Stimulated activated CD8-positive, alpha-beta memory T cell treated with anti-CD3 and anti-CD28 coated beads, Interleukin-7, amount 100 ng/mL, for 48 hours (primary cell): ENCODE results near the gene CYSRT1.

ENCODE experiments used
- DNase-seq, 2 donors: peaks; one replicate each; pipeline ENCODE4 v3.0.0-alpha.2; 2020; ENCODE audit warnings: low read depth in 1 of 2; ENCODE audit errors: extremely low read depth in 1 of 2

Gene CYSRT1

DNA sequence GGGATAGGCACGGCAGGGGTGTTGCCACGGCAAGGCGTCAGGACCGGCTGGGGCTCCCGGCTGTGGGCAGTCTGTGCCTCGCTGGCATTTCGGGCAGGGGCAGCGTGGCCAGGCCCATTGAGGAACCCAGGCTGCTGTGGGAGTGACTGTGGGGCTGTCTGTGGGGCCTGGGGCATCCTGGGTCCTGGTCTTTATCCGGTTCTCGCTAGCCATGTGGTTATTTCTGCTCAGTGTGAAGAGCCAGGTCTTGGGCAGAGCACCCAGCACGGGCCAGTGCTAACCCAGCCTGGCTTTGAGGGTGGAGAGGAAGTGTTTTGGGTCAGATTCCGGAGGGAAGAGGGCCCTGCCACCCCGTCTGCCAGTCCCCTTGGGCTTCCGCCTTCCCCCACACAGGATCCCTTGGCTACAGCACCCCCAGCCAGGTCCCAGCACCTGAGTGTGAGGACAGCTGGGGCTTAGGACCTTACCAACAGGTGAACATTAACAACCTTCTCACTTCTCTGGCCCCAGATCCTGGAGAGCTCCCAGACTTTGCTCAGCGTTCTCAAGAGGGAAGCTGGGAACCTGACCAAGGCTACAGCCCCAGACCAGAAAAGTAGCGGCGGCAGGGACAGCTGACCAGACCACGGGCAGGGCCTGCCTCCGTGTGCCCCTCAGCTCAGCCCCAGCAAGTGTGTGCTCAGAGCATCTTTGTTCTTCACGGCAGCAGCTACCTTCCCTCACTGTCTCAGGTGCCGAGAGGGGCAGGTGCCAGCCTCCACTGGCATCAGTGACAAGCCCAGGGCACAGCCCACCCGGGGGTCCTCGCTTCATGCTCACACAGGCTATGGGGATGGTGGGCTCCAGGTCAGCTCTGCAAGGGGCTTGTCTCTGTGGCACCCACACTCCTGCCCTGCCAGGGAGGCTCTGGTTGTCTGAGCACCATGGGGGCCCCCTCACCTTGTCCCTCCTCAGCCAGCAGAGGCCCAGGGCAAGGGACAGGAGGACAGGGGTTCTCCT, 35.4 kb upstream of the CYSRT1 start:
- DNase-seq = no peak

DNA sequence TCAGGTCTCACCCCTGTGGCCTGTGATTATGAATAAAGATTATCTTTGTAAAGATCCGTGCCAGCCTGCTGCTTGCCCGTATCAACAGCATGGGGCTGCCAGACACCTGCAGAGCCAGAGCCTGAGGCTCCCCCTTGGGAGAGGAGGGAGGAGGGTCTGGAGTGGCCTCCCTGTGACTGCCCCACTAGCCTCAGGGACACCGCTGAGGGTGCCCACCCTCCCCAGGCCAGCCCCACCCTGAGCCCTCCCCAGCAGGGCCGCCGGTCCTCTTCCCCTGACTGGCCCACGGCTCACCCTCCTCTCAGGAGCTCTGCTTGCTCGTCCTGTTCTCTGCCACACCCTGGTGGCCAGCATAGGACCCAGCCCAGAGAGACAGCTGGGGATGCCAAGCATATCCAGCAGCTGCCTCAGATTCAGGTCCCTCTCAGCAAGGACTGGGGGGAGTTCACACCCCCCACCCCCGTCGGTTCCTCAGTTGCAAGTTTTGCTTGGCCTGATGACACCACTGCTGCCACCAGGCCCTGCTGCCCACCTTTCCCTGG, 34.6 kb upstream of the CYSRT1 start:
- no peak for DNase-seq

DNA sequence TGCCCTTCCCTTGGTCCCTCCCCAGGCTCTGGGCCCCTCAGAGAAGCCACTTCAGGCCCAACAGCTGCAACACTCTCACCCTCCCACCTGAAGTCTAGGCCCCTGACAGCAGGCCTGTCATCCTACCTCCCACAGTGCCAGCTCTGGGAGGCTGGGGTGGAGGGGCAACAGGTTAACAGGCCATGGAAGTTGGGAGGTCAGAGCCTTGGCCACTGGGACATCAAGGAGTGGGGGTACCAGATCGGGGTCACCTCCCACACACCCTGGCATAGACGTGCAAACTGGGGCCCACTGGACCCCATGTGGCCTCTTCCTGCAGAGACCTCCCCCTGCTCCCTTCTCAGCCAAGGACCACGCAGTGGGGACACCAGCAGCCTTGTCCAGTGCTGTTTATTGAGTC, 33.7 kb upstream of the CYSRT1 start:
- DNase-seq = no peak

DNA sequence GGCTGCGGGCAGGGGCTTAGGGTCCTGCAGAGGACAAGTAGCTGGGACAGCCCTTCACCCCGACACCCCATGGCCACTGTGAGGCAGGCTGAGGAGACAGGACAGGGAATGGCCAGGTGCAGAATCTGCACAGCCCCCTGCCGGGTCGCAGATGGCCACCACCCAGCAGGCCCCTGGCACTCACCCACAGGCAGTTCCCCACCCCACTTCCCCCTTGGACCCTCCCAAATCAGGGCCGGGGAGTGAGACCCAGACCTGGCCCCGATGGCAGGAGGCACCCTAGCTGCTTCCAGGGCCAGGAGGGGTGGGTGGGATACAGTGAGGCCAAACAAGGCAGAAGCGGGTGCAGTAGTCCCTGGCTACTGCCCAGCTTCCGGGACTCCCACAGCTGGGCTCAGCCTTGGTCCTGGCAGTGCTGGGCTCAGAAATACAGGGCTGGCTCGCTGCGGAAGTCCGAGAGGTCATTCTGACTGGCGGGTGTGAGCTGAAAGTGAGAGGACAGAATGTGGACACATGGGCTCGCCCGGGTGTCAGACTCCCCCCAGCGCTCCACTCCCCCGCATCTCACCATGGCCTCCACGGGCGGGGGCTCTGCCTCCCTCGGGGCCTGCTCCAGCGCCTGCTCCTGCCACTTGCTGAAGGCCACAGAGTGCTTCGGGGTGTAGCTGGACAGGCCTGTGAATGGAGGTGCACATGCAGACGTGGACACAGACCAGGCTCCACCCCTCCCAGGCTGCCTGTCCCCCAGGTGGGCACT, 33.1 kb upstream of the CYSRT1 start:
- no peak for DNase-seq

DNA sequence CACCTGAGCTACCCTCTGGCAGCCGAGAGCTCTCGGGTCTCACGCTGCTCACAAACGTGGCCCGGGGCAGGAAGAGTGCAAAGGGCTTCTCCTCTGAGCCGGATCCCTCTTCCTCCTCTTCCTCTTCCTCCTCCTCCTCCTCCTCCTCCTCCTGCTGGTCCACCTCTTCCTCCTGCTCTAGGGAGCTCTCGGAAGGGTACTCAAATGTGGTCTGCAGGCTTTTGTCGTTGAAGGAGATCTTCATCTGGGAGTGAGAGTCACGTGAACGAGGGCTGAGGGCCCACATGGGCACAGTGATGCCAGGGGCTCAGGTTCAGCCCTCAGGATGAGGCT, 32.6 kb upstream of the CYSRT1 start:
- no peak for DNase-seq

DNA sequence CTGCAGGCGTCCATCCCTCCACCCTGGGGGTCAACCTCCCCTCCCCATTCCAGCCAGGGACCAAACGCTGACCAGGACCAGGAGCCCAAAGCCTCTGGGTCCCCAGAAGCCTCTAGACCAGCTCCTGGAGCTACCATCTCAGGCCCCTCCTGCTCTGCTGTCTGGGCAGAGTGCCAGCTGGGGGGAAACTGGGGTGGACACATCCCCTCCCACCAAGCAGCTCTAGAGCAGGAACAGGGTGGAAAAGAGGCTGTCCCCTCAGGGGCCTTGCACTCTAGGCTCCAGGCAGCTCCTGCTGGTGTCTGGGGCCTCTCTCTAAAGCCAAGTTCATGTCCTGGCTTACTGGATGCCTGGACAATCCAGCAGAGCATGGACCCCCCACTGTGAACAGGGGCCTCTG, 32.1 kb upstream of the CYSRT1 start:
- DNase-seq = no peak

DNA sequence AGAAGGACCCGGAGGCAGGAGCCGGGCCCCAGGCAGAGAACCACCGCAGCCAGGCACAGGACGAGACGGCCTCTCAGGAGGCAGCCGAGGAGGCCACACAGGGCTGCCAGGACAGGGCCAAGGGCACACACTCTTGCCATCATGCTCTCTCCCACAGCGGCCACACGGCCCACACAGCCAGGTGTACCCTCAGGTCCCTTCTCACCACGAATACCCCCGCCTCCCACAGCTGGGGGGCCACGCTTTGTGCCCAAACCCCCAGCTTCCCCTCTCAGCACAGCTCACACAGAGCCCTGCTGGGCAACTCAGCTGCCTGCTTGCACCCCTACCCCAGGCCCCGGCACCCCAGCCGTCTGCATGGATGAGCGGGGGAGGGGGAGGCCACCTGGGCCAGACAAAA, 31.2 kb upstream of the CYSRT1 start:
- DNase-seq = no peak

DNA sequence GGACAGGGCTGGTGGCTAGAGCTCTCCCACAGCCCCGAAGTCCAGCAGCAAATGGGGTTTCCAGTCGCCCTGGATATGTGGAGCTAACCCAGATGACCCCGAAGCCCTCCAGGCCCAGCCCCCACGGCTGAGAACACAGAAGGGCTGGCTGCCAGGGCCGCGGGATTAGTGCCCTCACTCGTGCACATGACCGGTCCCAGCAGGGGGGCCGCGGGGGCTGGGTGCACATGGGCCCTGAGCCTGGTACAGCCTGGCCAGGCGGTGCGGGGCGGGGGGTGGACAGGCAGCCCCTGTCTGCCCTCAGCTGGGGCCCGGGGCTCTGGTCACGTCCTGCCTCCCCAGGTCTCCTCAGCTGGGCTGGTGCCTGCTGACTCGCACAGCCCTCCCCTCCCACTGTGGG, 30.6 kb upstream of the CYSRT1 start:
- no peak for DNase-seq

DNA sequence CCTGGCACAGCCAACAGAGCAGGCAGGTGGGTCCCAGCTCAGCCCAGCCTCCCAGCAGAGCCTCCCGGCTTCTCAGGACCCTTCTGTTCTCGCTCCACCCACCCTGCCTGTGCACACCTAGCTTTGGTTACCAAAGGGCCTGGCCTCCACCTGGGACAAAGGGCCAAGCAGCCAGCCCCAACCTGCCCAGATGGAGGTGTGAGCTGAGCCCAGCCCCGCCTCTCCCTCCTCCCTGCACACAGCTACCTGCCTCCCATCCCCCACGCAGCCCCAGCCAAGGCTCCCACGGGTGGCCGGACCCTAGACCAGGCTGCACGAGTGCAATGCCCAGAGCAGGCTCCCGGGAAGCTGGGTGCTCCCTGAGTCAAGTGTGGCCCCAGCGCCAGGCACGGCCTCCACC, 30.1 kb upstream of the CYSRT1 start:
- no peak for DNase-seq

DNA sequence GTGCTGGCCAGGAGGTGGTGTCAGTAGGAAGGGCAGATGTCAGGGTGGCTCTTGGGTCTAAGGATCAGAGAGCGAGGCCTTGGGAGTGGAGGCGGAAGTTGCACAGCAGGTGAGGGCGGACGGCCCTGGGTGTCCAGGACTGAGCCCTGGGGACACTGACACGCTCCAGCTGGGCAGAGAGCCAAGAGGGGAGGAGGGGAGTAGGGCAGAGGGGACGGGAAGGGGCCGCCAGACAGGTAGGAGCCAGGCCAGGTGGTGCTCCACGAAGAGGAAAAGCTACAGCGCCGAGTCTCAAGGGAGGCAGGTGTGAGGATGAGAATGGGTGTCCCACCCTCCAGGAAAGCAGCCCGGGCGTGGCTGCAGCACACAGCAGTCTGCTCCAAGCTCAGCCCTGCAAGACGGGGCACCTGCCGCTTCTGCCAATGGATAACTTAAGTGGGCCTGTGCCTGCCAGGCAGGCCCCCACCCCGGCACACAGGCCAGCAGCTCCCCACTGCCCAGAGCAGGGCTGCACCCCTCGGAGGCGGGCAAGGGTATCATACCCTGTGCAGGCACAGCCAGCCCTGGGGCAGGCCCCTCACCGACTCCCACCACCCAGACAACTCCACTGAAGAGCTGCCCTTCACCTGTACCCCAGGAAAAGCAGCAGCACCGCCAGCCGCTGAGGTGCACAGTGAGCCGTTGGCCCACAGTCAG, 29.3 kb upstream of the CYSRT1 start:
- DNase-seq = no peak

DNA sequence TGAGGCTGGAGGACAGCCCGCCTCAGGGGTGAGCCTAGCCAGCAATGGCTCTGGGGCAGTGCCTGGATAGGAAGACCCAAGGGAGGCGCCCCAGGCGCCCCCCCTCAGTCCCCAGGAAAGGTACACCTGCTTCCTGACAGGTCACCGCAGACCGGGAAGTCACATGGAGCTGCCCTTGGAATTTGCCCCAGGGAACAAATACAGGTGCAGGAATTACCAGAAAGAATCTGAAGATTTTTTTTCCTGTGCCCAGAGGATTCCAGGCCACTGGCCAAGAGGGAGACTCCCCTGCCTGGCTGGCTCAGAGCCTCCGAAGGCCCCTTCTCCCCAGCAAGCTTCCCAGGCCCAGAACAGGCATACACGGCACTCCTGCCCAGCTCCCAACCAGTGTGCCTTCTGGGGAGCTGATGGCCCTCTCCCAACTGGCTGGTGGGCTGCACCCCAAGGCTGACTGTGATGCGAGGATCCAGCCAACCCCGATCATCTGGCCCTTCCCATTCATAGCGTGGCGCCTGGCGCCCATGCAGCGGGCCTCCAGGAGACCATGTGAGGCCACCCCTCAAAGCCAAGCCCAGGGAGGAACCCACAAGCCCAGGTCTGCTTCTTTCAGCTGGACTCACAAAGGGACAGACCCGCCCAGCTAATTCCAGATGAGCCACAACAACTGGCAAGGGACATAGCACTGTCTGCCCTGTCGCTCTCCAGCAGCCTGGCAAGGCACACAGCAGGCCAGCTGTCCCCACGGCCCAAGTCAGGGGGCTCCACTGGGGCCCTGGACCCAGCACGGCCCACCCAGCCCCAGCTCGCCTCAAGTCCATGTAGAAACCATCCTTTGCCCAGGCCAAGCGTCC, 26.7 kb upstream of the CYSRT1 start:
- no peak for DNase-seq

DNA sequence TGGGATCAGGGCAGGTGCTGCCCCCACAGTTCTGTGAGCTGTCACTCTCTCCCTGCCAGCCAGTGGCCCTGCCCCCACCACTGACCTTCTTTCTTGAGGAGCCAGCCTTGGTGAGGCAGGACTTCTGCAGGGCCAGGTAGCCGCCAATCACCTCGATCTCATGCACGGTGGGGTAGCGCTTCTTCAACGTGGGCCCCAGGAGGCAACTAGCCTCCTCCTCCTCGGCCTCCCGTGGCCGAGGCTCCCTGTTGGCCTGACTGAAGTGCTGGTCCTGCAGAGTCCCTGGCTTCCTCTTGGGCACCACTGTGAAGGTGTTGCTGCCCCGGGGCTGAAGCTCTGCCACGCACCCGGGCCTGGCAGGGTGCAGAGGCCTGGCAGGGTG, 26.1 kb upstream of the CYSRT1 start:
- no peak for DNase-seq

DNA sequence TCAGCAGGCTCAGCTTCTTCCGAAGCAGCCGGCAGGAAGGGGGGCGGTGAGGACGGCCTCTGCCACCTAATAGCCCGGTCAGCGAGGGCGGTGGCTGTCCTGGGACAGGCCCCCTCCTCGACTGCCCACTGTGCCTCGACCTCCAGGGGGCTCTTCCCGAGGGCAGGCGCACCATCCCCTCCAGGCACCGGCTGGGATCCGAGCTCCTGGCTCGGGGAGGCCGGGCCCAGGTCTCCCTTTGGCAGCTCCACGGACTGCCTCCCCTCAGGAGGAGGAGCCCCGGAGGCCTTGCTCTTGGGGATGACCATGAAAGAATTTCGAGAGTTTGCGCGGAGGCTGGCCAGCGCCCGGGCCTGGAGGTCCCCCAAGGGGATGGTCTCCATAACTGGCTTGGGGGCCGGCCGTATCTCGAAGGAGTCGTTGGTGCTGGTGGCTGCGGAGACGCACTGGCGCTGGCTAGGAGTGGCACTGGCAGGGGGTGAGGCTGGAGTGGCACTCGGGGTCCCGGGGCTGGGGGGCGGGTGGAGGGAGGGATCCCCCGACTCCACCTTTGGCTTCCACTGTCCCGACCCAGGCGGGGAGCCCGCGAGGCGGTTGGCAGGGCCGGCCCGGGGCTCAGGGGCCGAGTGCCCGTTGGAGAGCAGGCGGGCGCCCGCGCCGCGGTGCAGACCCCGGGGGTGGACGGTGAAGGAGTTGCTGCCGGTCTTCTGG, 25.4 kb upstream of the CYSRT1 start:
- no peak for DNase-seq

DNA sequence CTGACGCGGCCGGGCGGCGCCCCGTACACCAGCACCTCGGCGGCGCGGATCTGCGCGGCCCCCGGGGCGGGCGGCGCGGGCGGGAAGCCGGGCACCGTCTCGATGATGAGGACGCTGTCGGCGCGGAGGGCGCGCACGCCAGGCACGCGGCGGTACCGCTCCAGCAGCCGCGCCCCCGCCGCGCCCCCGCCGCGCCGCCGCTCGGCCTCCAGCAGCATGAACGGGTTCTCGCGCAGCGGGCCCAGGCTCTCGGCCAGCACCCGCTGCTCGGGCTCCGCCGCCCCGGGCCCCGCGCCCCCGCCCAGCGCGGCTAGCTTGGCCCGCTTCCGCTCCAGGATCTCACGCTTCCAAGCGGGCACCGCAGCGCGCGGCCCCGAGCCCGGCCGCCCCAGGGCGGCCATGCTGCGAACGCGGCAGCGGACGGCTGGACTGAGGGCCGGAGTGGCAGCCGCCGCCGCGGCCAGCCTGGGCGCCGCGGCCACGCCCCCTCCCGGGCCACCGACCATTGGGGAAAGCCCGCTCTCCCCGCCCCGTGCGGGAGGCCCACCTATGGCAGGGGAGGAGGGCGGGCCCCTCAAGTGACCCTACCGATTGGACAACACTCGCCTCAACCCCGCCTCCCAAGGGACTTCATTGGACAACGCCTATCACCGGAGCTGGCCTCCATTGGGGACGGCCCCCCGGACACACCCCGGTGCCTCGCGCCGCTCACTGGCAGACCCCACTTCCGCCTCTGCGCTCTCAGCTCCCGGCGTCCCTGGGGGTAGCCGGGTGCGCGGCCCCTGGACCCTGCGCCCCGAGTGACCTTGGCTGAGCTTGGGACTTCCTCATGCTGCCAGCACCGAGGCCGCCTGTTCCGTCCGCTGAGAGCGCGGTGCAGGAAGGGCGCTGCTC, 24.4 kb upstream of the CYSRT1 start, which contains the start of gene TPRN:
Gene TPRN, minus strand, starts transcription at position 431 of the 894 bp plus-strand sequence. Its CDS starts 30 bp downstream, at position 401.
- DNase-seq = peak; percentile 96 to 100

DNA sequence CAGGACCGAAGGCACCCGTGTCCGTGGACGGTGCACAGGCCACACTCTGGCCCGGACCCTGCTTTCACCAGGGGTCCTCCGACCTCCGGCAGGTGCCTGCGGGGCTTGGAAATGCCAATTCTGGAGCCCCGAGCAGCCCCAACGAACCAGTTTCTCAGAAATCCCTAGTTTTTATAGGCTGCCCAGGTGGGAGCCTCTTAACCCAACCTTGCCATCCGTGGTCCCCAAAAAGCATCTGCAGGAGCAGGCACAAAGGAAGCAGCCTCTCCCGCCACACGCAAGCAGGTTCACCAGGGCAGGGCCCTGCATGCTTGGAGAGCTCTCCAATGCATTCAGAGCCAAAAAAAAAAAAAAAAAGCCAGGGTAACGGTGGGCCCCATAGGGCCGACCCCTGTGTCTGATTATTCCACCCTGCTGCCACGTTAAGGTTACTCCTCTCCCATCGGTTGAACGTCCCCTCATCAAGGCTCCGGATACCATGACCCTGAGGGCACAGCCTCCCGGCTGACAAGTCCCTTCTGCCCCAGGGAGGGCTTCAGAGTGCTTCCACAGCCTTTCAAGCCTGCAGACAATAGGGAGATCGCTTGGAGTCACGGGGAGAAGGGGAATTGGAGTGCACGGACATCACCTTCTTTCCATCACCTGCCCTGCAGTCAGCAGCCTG, 23.6 kb upstream of the CYSRT1 start:
- DNase-seq = no peak

DNA sequence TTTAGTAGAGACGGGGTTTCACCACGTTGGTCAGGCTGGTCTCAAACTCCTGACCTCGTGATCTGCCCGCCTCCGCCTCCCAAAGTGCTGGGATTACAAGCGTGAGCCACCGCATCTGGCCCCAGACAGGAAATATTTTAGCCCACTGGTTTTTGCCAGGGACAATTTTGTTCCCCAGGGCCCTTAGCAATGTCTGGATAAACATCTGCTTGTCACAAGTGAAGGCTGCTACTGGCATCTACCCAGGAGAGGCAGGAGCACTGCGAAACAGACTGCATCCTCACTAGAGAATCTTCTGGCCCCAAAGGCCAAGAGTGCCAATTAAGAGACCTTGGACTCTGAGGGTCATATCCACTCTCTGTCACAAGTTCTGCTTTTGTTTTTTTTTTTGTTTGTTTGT, 22.0 kb upstream of the CYSRT1 start:
- no peak for DNase-seq

DNA sequence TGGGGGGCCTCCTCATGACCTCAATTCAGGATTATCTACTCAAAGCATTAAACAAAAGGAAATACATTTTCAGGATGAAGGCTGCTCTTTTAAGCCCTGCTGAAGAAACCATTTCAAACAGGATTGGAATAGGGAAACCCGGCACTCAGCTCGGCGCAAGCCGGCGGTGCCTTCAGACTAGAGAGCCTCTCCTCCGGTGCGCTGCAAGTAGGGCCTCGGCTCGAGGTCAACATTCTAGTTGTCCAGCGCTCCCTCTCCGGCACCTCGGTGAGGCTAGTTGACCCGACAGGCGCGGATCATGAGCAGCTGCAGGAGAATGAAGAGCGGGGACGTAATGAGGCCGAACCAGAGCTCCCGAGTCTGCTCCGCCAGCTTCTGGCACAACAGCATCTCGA, 20.2 kb upstream of the CYSRT1 start:
- no peak for DNase-seq
